Measurements from ENCODE around the gene CHST11.

The CHST11 gene

DNA sequence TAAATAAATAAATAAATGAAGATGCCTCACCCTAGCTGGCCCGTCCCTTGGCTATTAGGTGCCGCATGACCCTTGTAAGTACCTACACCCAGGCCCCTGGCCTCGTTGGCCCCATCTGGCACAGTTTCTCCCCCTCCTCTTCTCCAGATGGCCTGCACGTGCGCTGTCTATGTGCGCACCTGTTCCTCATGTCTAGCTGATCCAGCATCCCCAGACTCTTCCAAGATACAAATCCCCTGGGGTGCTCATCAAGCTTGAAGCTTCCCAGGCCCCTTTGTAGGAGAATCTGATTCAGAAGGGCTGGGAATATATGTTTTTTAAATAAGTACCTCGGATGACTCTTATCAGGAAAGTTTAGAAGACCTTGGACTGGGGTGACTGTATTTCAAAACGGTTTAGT, 133.3 kb downstream of the CHST11 start:
- no peak overlapping the region for H3K4me3 ChIP-seq (ENCODE audit: low read depth, low read length)
- TF ChIP-seq CTCF (IDR thresholded peaks at IDR 0.05; ENCODE audit: control insufficient read depth, extremely low read depth, insufficient read depth), result no peak
- DNase-seq (ENCODE audit: low read depth), result no peak

GRCh38 chr12:104591257-104591885, 134.6 kb downstream of the CHST11 start:
- no peak for DNase-seq (ENCODE audit: low read depth)
- no peak for TF ChIP-seq CTCF (IDR thresholded peaks at IDR 0.05; ENCODE audit: control insufficient read depth, extremely low read depth, insufficient read depth)

GRCh38 chr12:104593482-104593881, 136.7 kb downstream of the CHST11 start:
- DNase-seq (ENCODE audit: low read depth), result no peak
- no peak for TF ChIP-seq CTCF (IDR thresholded peaks at IDR 0.05; ENCODE audit: control insufficient read depth, extremely low read depth, insufficient read depth)
- no peak overlapping the region for H3K4me3 ChIP-seq (ENCODE audit: low read depth, low read length)

More at GRCh38 chr12:104591257-104591885, 134.6 kb downstream of the CHST11 start:
- H3K4me3 ChIP-seq (ENCODE audit: low read depth, low read length), result no peak overlapping the region

GRCh38 chr12:104596134-104596799, 139.5 kb downstream of the CHST11 start:
- TF ChIP-seq CTCF (IDR thresholded peaks at IDR 0.05; ENCODE audit: control insufficient read depth, extremely low read depth, insufficient read depth), result no peak
- no peak for DNase-seq (ENCODE audit: low read depth)
- no peak overlapping the region for H3K4me3 ChIP-seq (ENCODE audit: low read depth, low read length)

DNA sequence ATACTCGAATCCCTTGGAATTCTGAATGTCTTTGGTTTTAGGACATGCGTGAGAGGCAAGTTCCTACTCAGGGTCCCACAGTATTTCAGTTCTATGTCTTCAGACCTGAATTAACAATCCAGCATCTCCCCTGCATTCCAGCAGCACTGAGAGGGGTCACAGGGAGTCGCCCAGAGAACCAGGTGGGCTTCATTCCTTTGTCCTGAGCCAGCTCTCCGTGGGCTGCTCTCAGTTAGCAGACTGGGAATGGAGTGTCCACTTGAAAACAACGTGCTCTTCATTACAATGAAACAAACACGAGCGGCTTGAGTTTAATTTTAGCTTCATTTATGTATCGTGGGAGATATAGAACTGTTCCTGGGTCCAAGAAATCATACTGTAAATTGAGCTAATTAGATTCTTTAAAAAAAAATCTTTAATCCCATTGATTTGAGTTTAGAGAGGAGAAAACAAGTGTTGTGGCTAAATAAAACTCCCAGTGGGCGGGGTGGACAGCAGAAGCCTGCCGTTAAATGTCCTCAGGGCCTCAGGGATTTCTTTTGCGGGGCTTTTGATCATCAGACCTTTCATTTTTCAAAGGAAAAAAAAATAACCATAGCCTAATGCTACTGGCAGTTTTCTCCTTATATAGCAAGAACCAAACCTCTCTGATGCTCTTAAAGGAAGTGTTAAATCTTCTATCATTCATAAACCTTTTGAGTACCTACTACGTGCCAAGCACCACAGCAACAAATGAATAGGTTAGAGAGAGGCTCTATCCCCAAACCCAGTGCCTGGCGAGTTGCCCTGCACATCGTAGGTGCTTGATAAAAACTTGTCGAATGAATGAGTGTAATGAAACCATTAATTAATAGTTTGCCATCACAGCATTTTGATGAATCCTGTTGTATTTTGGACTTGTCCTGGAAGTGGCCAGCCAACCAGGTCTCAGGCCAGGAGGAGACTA, 140.4 kb downstream of the CHST11 start:
- H3K4me3 ChIP-seq (ENCODE audit: low read depth, low read length), result no peak overlapping the region
- no peak for DNase-seq (ENCODE audit: low read depth)
- TF ChIP-seq CTCF (IDR thresholded peaks at IDR 0.05; ENCODE audit: control insufficient read depth, extremely low read depth, insufficient read depth), result no peak

DNA sequence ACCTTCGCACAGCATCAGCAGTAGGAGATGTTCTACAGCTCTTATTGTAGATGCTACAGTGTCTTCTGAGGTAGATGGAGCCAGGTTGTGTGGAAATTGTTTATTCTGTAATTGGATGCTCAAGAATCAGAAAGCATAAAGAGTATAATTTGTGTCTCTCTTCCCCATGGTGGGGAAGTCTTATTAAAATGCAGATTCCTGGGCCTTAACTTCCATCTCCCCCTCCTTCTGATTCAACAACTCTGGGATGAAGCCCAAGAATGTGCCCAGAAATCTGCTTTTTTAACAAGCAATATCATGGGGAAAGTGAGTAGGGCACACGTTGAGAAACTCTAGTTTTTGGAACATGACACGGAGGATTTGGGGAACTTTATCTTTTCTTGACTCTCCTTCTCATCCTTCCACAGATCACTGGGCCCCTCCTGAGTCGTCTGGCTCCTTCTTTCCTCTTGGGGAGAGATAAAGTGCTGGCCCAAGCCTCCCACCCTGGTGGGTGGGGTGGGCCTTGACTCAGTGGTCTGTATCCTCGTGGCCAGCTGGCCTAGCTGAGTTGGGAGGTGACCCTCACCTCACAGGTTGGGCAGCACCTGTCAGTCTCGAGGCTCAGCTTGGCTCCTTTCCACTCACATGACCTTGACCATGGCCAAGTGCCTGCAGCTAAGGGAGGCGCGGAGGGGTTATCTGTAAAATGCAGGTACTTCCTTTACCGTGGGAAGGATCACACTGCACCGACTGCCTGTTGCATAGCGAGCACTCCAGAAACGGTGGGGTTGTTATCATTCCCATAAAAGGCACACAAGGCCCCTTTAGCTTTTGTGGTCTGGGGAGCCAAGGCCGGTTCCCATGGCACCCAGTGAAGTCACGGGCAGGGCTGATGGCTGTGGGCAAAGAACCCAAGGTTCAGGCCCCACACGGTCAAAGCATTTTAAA, 141.9 kb downstream of the CHST11 start:
- DNase-seq (ENCODE audit: low read depth), result no peak
- no peak overlapping the region for H3K4me3 ChIP-seq (ENCODE audit: low read depth, low read length)
- TF ChIP-seq CTCF (IDR thresholded peaks at IDR 0.05; ENCODE audit: control insufficient read depth, extremely low read depth, insufficient read depth), result no peak
